ENCODE results near the gene CDKAL1. TPM values are rescaled to one million over a fixed set of nuclear protein-coding genes. Genes with fewer than 3 reads are reported as not detected.
"Not testable (repeated sequence)": the region's sequence is repeated elsewhere in the genome, so short reads cannot be mapped to it uniquely, and the experiment has no call there.

The CDKAL1 gene
- total RNA-seq, 1 donor from 2014 or later, result 29.5 TPM

DNA sequence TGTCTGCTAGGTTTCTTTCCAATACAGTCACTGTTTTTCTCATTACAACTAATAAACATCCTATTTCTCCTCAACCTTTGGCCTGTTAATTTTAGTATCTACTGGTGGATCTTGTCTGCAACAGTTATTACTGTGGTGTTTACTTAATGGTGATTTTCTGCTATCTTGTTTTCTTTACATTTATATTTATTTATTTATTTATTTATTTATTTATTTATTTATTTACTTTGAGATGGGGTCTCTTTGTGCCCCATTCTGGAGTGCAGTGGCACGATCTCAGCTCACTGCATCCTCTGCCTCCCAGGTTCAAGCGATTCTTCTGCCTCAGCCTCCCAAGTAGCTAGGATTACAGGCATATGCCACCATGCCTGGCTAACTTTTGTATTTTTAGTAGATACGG lies 15.1 kb downstream of the CDKAL1 start:
- intact Hi-C loops (cut with micrococcal nuclease), result not testable (repeated sequence)

- intact Hi-C loops (cut with micrococcal nuclease), result no loop called here
Measured at GRCh38 chr6:20554326-20554725, 20.1 kb downstream of the CDKAL1 start.

DNA sequence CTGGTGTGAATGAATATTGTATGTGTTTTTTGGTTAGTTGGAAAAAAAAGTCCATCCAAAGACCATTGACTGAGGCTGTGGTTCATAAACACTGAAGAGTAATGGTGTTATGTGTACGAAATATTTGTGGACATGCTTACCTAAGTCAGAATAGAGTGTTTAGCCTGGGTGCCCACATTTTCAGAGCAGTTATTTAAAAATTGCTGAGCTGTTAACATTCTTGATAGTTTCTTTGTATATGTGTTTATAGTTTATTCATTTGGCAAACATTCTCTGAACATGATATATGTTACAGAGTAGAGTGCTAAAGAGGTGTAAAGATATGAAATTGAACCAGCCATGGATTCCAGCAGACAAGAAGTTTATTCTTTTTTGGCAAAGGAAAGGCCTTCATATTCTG lies 20.6 kb downstream of the CDKAL1 start:
- intact Hi-C loops (cut with micrococcal nuclease), result no loop called here

GRCh38 chr6:20559924-20560551 lies 25.8 kb downstream of the CDKAL1 start:
- intact Hi-C loops (cut with micrococcal nuclease), result loop anchor here (10.0 kb wide), 1 partner anchor 1375 kb away; no protein-coding TSS in a partner anchor

- intact Hi-C loops (cut with micrococcal nuclease), result loop anchor here (10.0 kb wide), 1 partner anchor 1371 kb away; no protein-coding TSS in a partner anchor
Measured at GRCh38 chr6:20563377-20563776, 29.1 kb downstream of the CDKAL1 start.

DNA sequence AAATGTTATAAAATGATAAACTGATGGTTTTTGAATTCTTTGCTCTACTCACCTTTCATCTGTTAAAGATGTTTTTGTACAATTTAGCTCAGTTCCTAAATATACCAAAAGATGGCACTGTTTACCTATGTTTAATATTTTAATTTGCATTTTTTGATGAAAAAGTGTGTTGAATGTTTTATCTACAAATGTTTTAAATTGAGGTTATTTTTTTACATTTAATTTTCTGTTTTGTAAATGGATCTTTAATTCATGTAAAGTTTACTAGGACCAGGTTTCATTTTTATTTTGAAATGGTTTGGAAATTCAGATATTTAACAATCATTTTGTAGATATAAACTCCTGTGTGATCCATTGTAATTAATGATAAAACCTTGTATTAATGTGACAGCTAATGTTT lies 30.0 kb downstream of the CDKAL1 start:
- intact Hi-C loops (cut with micrococcal nuclease), result loop anchor here (1.0 to 10.0 kb wide), 2 partner anchors 1025 to 1371 kb away; no protein-coding TSS in a partner anchor

DNA sequence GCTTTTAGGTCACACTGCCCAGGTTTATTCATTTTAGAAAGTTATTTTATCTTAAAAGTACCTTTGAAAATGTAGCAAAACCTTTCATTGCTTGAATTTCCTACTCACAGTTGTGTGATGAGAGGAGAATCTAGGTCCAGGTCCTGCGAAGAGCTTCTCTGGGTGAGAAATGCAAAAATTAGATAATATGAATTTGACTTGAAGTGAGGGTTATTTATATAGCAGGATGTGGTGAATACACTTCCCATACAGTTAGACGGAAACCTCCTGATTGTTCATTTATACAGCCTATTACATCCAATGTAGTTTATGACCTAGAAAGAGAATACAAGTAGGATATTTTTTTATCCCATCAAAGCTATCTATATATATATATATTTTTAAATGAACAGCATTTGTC lies 30.5 kb downstream of the CDKAL1 start:
- intact Hi-C loops (cut with micrococcal nuclease), result loop anchor here (1.0 to 10.0 kb wide), 2 partner anchors 1025 to 1370 kb away; no protein-coding TSS in a partner anchor

- intact Hi-C loops (cut with micrococcal nuclease), result loop anchor here (10.0 kb wide), 1 partner anchor 1369 kb away; no protein-coding TSS in a partner anchor
Measured at GRCh38 chr6:20565342-20565741, 31.1 kb downstream of the CDKAL1 start.

DNA sequence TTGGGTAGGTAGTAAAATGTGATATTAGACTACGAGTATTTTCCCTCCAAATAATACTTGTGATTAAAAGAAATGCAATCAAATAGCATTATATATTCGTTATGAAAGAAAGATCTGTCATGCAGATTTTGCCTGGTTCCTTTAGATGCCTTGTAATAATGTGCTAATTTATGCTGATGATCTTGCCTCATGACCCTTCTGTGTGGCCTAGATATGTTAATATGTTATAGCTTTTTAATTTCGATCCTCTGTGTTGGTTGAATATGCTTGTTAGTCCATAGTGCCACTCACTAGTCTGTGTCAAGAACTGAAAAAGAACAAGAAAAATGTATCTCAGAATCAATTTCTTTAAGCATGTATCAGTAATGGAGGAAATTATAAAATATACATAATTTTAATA lies 31.9 kb downstream of the CDKAL1 start:
- intact Hi-C loops (cut with micrococcal nuclease), result loop anchor here (10.0 kb wide), 1 partner anchor 1369 kb away; no protein-coding TSS in a partner anchor

- intact Hi-C loops (cut with micrococcal nuclease), result loop anchor here (10.0 kb wide), 1 partner anchor 1366 kb away; no protein-coding TSS in a partner anchor
Measured at GRCh38 chr6:20569000-20569610, 34.8 kb downstream of the CDKAL1 start.

DNA sequence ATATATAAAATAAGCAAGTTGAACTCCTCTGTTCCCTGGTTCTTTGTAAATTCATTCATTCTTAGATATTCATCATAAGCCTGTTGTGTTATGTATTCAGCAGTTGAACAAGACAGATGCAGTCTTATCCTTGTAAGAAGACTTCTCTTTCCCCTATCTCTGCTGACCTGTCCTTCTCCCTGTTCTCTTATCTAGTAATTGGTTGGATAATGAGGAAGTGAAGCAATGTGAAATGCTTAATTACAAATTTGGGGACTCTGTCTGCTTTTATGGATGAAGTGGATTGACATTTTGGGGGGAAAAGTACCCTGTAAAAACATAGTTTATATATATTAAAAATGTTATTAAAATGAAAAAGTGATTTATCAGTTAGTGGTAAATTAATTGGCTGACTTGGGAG lies 37.0 kb downstream of the CDKAL1 start:
- intact Hi-C loops (cut with micrococcal nuclease), result loop anchor here (10.0 kb wide), 1 partner anchor 274 kb away; no protein-coding TSS in a partner anchor

GRCh38 chr6:20572288-20572687 lies 38.0 kb downstream of the CDKAL1 start:
- intact Hi-C loops (cut with micrococcal nuclease), result loop anchor here (10.0 kb wide), 1 partner anchor 273 kb away; no protein-coding TSS in a partner anchor

DNA sequence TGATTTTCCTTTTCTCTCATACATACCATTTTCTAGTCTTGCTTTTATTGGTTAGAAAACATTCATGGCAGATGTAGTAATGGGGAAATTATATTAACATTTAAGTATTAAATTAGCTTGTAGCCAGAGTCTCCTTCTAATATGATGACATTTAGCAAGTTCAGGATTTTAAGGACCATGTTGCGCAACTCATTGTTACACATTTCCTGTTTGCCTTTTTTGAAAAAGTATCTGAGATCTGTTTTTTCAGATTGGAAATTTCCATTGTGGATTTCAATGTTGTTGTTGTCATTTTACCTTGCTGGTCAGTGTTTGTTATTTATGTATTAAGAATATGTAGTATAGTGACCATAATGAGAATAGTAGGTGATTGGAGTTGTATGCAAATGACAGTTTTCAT lies 38.7 kb downstream of the CDKAL1 start:
- intact Hi-C loops (cut with micrococcal nuclease), result loop anchor here (10.0 kb wide), 1 partner anchor 272 kb away; no protein-coding TSS in a partner anchor

DNA sequence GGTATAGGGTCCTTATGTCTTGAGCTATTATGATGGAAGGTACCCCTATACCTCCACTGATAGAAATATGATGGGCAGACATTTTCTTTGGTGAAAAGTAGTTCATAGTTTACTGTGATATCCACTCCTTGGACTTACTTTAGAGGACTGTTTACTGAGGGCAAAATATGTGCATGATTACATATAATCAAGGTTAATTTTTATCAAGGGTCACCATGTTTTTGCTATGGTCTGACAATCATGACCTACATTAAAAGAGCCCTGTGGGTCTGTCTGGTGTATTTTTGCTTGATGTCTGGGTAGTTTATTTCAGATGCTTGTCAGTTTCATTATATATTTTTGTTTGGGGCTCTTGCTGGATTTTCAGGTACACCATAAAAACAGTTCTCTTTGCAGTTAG lies 40.1 kb downstream of the CDKAL1 start:
- intact Hi-C loops (cut with micrococcal nuclease), result loop anchor here (10.0 kb wide), 1 partner anchor 270 kb away; no protein-coding TSS in a partner anchor

DNA sequence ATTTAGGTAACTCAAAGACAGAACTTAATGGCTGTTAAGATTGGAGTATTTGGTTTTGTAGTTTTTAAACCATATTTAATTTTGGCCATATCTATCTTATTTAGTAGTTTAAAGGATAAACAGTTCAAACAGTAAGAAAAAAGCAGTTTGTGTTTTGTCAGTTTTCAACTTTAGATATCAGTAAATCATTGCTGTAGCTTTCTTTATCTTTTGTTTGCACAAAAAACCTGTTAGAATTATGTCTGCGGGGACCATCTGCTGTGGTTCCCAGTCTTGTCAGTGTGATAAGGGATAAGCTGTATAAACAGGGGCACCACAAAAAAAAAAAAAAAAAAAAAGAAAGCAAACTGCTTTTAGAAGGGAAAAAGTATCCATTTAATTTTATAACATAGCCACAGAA lies 40.9 kb downstream of the CDKAL1 start:
- intact Hi-C loops (cut with micrococcal nuclease), result loop anchor here (10.0 kb wide), 1 partner anchor 270 kb away; no protein-coding TSS in a partner anchor

DNA sequence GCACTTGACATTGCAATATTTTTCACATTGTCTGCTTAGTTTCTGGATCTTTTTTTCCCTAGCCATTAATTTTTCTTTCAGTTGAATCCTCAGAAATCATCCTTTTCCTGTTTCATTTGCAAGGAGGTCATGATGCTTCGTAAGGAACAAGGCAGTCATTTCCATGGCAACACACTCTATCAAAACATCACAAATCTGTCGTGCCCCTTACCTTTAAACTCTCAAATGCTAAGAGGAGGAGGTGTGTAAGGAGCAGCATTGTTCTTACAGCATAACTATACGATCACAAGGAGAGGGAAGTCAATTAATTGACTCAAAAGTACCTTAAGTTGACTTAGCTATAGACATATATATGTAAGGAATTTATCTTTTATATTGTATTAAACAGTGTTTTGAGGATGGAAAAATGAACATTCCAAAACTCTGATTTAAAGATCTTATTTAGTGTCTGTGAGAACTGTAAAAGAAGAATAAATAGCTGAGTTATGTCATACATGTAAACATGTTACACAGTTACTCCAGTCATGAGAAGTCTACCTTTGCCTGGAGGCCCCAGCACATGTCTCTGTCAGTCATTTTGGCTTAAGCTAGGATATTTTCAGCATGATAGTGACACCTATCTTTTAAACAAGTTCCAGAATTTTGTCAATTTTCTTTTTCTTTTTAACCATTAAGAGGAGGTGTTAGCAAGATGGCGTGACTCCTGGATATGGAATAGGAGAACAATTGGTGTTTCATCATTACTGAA lies 41.6 kb downstream of the CDKAL1 start:
- intact Hi-C loops (cut with micrococcal nuclease), result loop anchor here (10.0 kb wide), 1 partner anchor 269 kb away; no protein-coding TSS in a partner anchor

DNA sequence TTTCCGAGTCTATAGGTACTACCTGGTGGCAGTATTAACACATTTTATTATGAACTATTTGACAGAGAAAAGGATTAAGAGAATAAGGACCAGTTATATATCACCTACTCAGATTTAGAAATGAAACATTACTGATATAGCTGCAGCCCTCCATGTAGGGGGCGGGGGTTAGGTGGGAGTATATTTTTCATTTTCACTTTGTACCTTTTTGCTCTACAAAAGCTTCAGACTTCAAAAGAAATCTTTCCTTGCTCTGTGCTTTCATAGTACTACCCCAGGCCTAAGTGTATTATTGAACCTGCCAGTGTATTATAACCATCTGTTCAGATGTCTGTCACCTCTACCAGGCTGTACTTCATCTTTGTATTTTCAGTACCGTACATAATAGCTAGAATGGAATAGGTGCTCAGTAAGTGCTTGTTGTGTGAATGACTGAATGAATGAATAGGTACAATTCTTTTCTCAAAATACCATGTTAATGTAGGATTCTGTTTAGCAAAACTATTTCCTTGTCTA lies 43.0 kb downstream of the CDKAL1 start:
- intact Hi-C loops (cut with micrococcal nuclease), result loop anchor here (10.0 kb wide), 1 partner anchor 268 kb away; no protein-coding TSS in a partner anchor

- intact Hi-C loops (cut with micrococcal nuclease), result no loop called here
Measured at GRCh38 chr6:20581070-20581469, 46.8 kb downstream of the CDKAL1 start.

DNA sequence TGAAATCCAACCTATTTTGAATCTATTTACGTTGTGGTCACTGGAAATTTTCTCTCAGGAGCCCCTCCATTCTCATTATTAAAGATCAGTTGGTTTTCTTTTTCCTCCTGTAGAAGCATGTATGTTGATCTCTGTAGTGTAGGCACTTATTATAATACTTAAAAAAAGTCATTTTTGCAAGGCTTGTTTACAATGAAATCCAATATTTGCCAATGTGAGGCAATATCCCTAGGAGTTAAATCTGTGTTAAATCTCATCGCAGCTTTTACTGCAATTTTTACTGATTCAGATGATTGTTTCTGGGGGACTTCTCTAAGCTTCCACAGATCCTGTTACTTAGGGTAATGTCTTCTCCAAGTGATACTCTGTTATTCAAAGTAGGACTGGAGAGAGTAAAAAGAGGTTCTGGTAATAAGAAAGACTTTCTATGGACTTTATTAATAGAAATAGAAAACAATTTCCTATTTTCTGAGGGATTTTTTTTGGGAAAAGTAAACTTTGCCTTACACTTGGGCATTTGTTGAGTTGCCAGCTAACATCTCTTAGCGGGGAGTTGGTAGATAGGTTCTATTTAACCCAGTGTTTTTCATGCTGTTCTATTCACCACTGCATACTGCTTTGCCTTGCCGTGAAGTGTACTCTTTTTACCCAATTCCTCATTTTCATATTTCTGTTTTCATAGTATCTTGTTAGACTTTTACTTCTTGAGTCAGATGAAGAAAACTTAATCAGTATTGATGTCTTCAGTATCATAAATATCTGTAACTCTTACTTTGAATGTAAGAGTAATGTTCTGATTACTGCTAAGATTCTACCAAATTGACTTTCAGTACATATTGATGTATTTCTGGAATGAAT lies 48.6 kb downstream of the CDKAL1 start:
- intact Hi-C loops (cut with micrococcal nuclease), result no loop called here

DNA sequence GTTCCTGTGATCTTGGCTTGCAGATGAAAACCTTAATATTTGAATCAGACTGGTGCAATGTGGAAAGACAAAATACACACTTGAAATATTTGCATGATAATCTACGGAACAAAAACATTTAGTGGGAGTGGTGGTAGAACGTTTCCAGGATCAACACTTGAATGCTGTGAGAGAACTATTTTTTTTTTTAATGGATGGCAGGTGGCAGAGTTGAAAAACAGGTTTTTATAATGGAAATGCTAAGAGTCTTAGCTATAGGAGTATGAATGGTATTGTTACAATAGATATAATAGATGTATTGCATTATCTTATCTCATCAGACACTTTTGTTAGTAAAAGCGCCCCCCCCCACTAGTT lies 49.2 kb downstream of the CDKAL1 start:
- intact Hi-C loops (cut with micrococcal nuclease), result no loop called here

All from T-helper 2 cell treated with Interferon-gamma antibody and Interleukin-4, amounts not matched to agents 100 ng/mL and 5 ng/mL, for 36 hours (primary cell).